ENCODE data around the gene FOXP1.

Gene FOXP1

GRCh38 chr3:71510510-71510909, 73.0 kb downstream of the FOXP1 start:
- in situ Hi-C loops (cut with MboI; ENCODE audit: low sequenced_read_pairs), result no loop called here

DNA sequence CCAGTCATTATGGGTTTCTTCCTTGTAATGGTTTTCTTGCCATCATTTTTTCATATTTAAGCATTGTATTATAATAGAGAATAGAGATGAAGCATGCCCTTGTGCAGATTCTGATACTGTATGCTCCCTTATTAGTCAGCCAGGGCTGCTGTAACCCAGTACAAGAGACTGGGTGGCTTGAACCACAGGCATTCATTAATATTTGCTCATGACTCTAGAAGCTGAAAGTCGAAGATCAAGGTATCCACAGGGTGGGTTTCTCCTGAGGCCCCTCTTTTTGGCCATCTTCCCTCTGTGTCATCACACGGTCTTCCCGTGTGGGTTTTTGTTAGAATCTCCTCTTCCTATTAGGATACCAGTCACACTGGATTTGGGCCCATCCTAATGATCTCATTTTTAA, 74.5 kb downstream of the FOXP1 start:
- in situ Hi-C loops (cut with MboI; ENCODE audit: low sequenced_read_pairs), result no loop called here

GRCh38 chr3:71505767-71506350, 77.7 kb downstream of the FOXP1 start:
- in situ Hi-C loops (cut with MboI; ENCODE audit: low sequenced_read_pairs), result no loop called here

DNA sequence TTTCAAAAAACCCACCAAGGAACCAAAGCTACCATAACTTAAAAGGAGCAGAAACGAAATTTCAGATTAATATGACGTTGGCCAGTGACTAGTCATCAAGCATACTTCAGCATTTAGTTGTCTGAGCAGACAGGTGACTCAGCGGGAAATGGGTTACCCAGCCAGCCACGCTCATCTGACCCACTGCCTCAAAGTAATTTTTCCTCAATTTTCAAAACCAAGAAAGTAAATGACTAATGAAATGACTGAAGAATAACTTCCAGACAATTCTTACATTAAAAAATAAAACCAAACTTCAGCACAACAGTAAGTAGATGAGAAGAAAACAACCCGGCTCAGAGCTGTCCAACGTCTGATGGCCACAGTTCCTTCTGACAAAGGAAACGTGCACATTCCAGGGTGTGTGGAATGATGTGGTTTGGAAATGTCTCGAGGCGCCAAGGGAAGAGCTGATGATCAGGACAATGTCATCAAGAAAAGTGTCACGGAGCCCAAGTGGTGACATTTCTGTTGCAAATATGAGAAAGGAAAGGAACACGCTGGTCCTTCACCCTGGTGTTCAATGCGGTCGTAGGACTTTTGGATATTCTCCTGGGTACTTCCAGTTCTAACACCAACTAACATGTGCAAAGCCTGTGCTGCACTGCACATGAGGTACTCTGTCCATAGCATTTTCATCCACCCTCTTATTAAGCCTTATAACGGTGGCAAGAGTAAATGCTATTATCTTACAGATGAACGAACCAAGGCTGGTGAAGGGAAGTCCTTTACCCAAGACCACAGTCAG, 79.1 kb downstream of the FOXP1 start:
- in situ Hi-C loops (cut with MboI; ENCODE audit: low sequenced_read_pairs), result no loop called here

GRCh38 chr3:71503525-71504249, 79.8 kb downstream of the FOXP1 start:
- in situ Hi-C loops (cut with MboI; ENCODE audit: low sequenced_read_pairs), result no loop called here

- in situ Hi-C loops (cut with MboI; ENCODE audit: low sequenced_read_pairs), result no loop called here
These were observed 81.4 kb downstream of the FOXP1 start for GRCh38 chr3:71502066-71502625.

- in situ Hi-C loops (cut with MboI; ENCODE audit: low sequenced_read_pairs), result no loop called here
These were observed 82.8 kb downstream of the FOXP1 start for GRCh38 chr3:71500696-71501095.

- in situ Hi-C loops (cut with MboI; ENCODE audit: low sequenced_read_pairs), result no loop called here
These were observed 84.2 kb downstream of the FOXP1 start for GRCh38 chr3:71499227-71499876.

DNA sequence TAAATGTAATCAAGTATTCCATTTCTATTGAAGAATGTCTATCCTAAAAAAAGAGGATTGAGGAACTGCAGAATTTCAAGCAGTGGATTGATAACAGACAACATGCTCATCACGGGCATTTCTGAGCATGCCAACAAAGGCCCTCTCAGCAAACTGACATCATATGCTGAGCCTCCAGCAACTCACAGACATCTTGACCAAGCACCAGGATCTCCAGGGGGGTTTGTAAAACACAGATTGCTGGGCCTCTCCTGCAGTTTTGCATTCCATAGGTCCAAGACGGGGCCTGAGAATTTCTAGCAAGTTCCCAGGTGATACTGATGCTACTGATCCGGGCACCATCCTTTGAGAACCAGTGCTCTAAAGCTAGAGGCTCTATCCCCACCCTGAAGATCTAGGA, 85.0 kb downstream of the FOXP1 start:
- in situ Hi-C loops (cut with MboI; ENCODE audit: low sequenced_read_pairs), result no loop called here

DNA sequence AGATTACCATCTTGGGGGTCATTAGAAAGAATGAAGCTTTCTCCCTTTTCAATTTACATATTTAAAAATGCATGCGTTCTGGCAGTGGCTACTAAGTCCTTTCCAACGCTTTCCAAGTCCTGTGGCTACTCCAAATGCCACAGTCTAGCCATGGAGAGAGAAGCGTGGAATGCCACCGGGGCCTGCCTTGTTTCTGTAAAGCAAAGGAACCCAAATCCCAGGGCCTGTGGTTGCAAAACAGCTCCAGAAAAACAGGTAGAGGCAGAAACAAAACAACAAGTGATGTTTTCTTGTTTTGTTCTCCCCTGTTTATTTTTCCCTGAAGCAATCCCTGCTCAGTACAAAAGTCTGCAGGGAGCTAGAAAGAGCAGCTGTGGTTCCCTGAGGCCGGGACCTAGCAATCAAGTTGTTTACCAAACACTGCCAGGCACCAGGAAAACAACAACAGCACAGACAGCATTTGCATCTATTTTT, 85.5 kb downstream of the FOXP1 start:
- in situ Hi-C loops (cut with MboI; ENCODE audit: low sequenced_read_pairs), result no loop called here

- in situ Hi-C loops (cut with MboI; ENCODE audit: low sequenced_read_pairs), result no loop called here
These were observed 86.1 kb downstream of the FOXP1 start for GRCh38 chr3:71497367-71497897.

DNA sequence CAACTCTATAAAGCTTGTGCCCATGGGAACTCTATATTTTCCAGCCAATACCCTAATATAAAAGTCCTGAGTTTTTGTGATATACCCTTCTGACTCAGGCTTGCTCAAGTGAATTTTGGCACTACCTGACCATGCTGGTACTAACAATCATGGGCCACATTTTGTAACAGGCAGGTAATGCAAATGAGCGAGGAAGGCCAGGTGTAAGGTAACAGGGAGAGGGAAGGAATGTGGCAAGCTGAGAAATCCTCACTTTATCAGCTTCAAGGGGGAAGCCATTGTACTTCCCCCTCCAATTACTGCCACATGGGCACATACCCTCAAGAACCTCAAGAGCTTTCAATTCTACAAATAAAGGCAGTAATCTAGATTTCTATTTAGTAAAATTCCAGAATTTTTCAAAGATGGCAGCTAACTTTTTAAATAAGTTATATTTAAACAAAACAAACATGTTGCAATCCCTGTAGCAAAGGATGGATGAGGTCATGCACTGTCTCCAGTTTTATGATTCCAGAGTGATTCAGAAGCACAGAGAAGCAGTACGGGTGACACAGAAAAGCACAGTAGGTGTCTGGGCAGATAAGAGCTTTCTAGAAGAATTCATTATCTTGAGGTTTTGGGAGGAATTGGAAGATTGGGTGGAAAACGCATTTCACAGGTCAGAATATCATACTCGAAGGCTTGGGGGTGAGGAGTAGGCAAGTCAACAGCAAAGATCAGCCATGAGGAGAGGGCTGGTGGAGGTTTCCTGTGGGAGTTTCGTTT, 87.6 kb downstream of the FOXP1 start:
- in situ Hi-C loops (cut with MboI; ENCODE audit: low sequenced_read_pairs), result no loop called here

DNA sequence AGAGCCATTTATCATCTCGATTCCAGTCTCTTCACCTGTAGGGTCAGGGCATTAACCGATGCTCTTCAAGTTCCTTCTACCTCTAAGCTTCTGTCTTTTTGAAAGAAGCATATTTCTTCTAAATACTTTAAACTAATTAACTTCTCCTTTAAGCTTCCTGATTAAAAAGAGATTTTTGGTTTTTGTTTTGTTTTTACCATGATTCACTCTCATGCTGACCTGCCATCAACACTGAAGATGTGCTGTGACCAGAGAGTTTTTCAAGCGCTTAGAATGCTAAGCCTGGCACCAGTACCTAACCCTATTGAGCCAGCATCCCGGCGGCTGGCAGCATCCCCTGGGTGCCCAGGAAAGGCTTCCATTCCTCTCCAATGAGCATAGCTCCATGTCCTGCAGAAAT, 89.3 kb downstream of the FOXP1 start:
- in situ Hi-C loops (cut with MboI; ENCODE audit: low sequenced_read_pairs), result no loop called here

DNA sequence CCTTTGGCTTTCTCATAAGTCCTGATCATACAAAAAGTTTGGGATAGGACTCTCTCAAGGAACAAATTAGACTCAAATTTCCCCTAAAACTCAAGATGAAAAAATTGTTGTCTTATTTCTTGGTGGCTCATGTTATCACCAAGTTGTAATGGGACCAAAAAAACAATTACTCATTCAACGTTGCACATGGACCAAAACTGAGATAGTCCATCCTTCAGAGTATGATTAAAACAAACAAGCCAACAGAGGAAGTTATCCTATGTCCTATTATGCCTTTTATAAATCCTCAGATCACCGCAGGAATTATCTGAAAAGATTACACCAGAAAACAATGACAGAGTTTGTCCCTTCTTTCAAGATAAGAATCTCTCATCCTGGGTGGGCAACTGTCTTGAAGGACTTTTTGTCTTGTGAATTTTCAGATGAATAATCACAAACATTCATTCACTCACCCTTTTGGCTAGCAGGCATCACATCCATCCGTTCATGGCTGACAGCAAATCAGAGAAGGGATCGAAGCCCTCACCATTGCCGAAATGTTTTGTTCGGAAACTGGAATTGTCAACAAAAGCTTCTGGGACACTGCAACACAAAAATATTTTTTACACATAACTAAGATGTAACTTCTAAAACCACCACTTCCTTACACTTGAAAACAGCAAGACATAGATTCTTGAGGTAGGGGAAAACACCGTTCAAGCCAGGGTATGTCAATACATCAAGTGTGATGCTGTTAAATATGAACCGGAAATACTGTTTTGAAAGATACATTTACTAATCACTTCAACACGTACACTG, 90.4 kb downstream of the FOXP1 start:
- in situ Hi-C loops (cut with MboI; ENCODE audit: low sequenced_read_pairs), result no loop called here

- in situ Hi-C loops (cut with MboI; ENCODE audit: low sequenced_read_pairs), result no loop called here
These were observed 91.0 kb downstream of the FOXP1 start for GRCh38 chr3:71492566-71492965.

- in situ Hi-C loops (cut with MboI; ENCODE audit: low sequenced_read_pairs), result no loop called here
These were observed 92.3 kb downstream of the FOXP1 start for GRCh38 chr3:71491154-71491752.

DNA sequence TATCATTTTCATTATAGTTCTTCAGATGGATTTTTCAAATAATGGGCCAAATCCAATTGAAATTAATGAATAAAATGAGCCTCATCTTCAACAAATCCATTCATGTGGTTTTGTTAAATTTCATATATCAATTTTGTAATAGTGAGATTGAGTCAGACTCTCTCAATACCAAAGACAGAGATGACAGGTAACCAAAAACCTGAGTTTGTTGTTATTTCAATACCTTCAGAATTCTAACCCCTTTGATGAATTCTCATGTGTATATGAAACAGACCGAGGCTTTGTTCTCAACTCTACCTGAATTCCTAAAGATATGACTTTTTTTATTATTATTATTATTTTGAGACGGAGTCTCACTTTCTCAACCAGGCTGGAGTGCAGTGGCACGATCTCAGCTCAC, 92.8 kb downstream of the FOXP1 start:
- in situ Hi-C loops (cut with MboI; ENCODE audit: low sequenced_read_pairs), result no loop called here

DNA sequence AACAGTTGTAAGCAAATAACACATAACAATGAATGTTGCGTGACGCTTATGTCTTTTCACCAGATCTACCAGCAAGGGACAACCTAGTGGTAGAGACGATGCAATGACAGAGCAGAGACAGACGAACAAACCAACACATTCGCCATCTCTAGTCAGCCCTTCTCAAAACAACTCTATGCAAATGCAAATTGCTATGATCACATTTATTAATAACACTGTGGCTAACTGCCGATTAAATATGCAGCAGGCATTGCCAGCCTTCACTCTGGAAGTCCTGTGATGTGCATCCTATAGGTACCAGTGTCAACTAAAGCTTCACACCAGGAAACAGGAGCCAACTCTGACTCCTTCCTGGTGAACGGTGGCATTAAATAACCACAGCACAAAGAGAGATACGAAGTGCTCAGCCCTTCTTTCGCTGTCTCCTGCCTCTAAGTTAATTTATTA, 94.2 kb downstream of the FOXP1 start:
- in situ Hi-C loops (cut with MboI; ENCODE audit: low sequenced_read_pairs), result no loop called here

GRCh38 chr3:71488882-71489281, 94.6 kb downstream of the FOXP1 start:
- in situ Hi-C loops (cut with MboI; ENCODE audit: low sequenced_read_pairs), result no loop called here
